Peyer's patch (tissue), 4 donors: ENCODE data around the gene PTPRK. TPM values are rescaled to one million over a fixed set of nuclear protein-coding genes. Genes with fewer than 3 reads are reported as not detected.

Source experiments
- DNase-seq, 3 donors: peaks; one replicate each; pipeline ENCODE4 v3.0.0-alpha.2; 2017 to 2019
- H3K27ac ChIP-seq, 4 donors: fragments of 200-600 bp; sonication (generic); one replicate each; pipeline ENCODE4 v1.5.1; 2016 to 2019
- H3K27me3 ChIP-seq, 2 donors: fragments of 200-600 bp; sonication (generic); one replicate each; pipeline ENCODE4 v1.5.1; 2019
- H3K36me3 ChIP-seq, 3 donors: fragments of 200-600 bp; sonication (generic); one replicate each; pipeline ENCODE4 v1.5.1; 2016 to 2019
- H3K4me1 ChIP-seq, 4 donors: fragments of 200-600 bp; sonication (generic); one replicate each; pipeline ENCODE4 v1.5.1; 2016 to 2019
- H3K4me3 ChIP-seq, 4 donors: fragments of 200-600 bp; sonication (generic); 1 replicate in 3 of 4; 2 replicates in 1 of 4; pipeline ENCODE4 v1.5.1; 2016 to 2019; ENCODE audit warnings: mild to moderate bottlenecking in 1 of 4
- H3K9me3 ChIP-seq, 4 donors: fragments of 200-600 bp; sonication (generic); one replicate each; pipeline ENCODE4 v1.5.1; 2016 to 2019; ENCODE audit warnings: mild to moderate bottlenecking in 1 of 4
- CTCF ChIP-seq, 6 experiments: fragments of 450-650 bp in 4 of 6; fragments of 200-600 bp in 2 of 6; sonication (generic) in 1 of 6; IDR thresholded peaks; one replicate each; pipeline ENCODE4 v1.5.1; 2017 to 2019; ENCODE audit warnings: antibody characterized with exemption in 6 of 6, mild to moderate bottlenecking in 3 of 6, moderate library complexity in 1 of 6
- POLR2A ChIP-seq, 2 donors: fragments of 450-650 bp; IDR thresholded peaks; one replicate each; pipeline ENCODE4 v1.5.1; 2017; ENCODE audit warnings: antibody characterized with exemption in 2 of 2, mild to moderate bottlenecking in 2 of 2, moderate library complexity in 2 of 2
- total RNA-seq, 4 donors: library from RNA; depleted of rRNA; stranded (reverse); fragments of >200 nt; gene quantifications; one replicate each; pipeline ENCODE4 v1.1.0, GENCODE V29; 2016

The PTPRK gene
- total RNA-seq, 4 donors from 2014 or later, result 109 to 192 (median 153) TPM

GRCh38 chr6:128158496-128158895 is 361.9 kb downstream of the PTPRK start:
- Histone ChIP-seq H3K27ac (no peak overlapping the region), H3K4me3 (no peak overlapping the region), H3K27me3 (no peaks in the 10 kb centered on the region), H3K36me3 (no peaks in the 10 kb centered on the region), H3K9me3 (no peaks in the 10 kb centered on the region), H3K4me1 (no peaks in the 10 kb centered on the region)
- no peak for DNase-seq
- TF ChIP-seq POLR2A (IDR thresholded peaks at IDR 0.05) (no peak), CTCF (IDR thresholded peaks at IDR 0.05) (no peak)

GRCh38 chr6:128156321-128157111 is 363.9 kb downstream of the PTPRK start:
- H3K27me3 ChIP-seq, result no peaks in the 10 kb centered on the region
- H3K9me3 ChIP-seq, result no peaks in the 10 kb centered on the region
- no peak for DNase-seq
- no peaks in the 10 kb centered on the region for H3K4me1 ChIP-seq
- no peaks in the 10 kb centered on the region for H3K36me3 ChIP-seq
- TF ChIP-seq CTCF (IDR thresholded peaks at IDR 0.05) (no peak), POLR2A (IDR thresholded peaks at IDR 0.05) (no peak)
- no peak overlapping the region for H3K27ac ChIP-seq
- H3K4me3 ChIP-seq, result no peak overlapping the region

- H3K4me1 ChIP-seq, result no peaks in the 10 kb centered on the region
- DNase-seq, result no peak
- H3K4me3 ChIP-seq, result no peak overlapping the region
- no peak for TF ChIP-seq CTCF (IDR thresholded peaks at IDR 0.05)
- no peak for TF ChIP-seq POLR2A (IDR thresholded peaks at IDR 0.05)
- no peaks in the 10 kb centered on the region for H3K9me3 ChIP-seq
- H3K27ac ChIP-seq, result no peak overlapping the region
- H3K36me3 ChIP-seq, result no peaks in the 10 kb centered on the region
- H3K27me3 ChIP-seq, result no peaks in the 10 kb centered on the region
These were observed 364.6 kb downstream of the PTPRK start for GRCh38 chr6:128155826-128156225.

GRCh38 chr6:128152551-128152950 is 367.8 kb downstream of the PTPRK start:
- Histone ChIP-seq H3K36me3 (no peaks in the 10 kb centered on the region), H3K27ac (no peak overlapping the region), H3K27me3 (no peaks in the 10 kb centered on the region), H3K4me3 (no peak overlapping the region), H3K9me3 (no peaks in the 10 kb centered on the region), H3K4me1 (no peaks in the 10 kb centered on the region)
- no peak for TF ChIP-seq POLR2A (IDR thresholded peaks at IDR 0.05)
- no peak for TF ChIP-seq CTCF (IDR thresholded peaks at IDR 0.05)
- DNase-seq, result no peak

DNA sequence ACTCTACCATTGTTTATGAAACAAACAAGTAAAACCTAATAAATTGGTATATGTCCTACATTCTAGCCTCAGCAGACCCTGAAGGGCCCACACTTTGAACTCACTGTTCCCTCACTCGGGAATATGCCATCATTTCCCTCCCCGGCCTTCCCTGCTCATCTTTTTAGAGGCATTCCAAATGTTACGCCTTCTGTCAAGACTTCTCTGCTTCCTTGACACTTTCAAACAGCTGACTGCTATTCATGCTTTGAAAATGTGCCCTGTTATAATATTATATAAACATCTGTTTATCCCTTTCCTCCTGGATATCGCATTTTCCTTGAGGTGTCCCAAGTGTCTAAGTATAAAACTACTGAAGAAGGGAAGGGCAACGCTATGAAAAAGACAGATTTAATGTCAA is 370.0 kb downstream of the PTPRK start:
- Histone ChIP-seq H3K4me1 (no peaks in the 10 kb centered on the region), H3K4me3 (no peak overlapping the region), H3K27ac (no peak overlapping the region), H3K9me3 (no peaks in the 10 kb centered on the region), H3K27me3 (no peaks in the 10 kb centered on the region), H3K36me3 (no peaks in the 10 kb centered on the region)
- DNase-seq, result no peak
- TF ChIP-seq CTCF (IDR thresholded peaks at IDR 0.05) (no peak), POLR2A (IDR thresholded peaks at IDR 0.05) (no peak)
